HG02852 (cell line): Measurements from ENCODE around the gene CRISPLD2.

Source experiments
- ATAC-seq: cut with Tn5 transposase; IDR thresholded peaks from one replicate; pipeline ENCODE4 v1.9.1; 2021; ENCODE audit warnings: mild to moderate bottlenecking, moderate library complexity; ENCODE audit not compliant: unreplicated experiment

The CRISPLD2 gene

GRCh38 chr16:84899414-84899813 lies 79.6 kb downstream of the CRISPLD2 start:
- no peak for ATAC-seq

DNA sequence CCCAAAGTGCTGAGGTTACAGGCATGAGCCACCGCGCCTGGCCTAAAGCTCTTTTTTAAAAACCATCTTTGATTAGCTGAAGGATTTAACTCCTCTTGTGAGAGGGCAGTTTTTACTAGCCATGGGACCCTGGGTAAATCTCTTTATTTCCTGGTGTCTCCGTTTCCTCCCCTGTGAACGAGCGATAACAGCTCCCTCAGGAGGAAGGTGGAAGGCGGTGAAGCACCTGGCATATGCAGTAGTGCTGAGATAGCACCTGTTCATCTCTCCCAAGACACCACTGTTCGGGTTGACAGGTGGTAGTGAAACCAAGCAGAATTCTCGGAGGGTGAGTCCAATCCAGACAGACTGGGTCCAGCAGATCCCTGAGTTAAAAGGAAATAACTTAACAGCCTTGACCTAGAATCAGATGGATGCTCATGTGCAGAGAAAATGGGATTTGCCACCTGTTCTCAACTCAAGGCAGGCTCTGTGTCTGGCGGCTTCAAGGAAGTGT lies 86.2 kb downstream of the CRISPLD2 start:
- no peak for ATAC-seq

DNA sequence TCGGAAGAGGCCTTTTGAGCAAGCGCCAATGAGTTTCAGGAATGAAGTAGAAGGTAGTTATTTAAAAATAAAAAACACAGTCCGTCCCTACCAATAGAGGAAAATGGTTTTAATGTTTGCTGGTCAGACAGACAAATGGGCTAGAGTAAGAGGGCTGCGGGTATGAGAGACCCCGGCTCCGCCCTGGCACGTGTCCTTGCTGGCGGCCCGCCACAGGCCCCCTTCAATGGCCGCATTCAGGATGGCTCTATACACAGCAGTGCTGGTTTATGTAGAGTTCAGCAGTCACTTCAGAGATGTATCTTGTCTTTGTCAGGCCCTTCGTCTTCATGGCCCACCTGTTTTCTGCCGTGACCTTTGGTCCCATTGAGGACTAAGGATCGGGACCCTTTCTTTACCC lies 87.3 kb downstream of the CRISPLD2 start:
- no peak for ATAC-seq

GRCh38 chr16:84907575-84907974 lies 87.8 kb downstream of the CRISPLD2 start:
- no peak for ATAC-seq

- no peak for ATAC-seq
Measured at GRCh38 chr16:84909476-84910085, 89.8 kb downstream of the CRISPLD2 start.

GRCh38 chr16:84911486-84912216 lies 91.9 kb downstream of the CRISPLD2 start:
- no peak for ATAC-seq

- ATAC-seq: no peak
Measured at GRCh38 chr16:84913315-84913714, 93.5 kb downstream of the CRISPLD2 start.

GRCh38 chr16:84914273-84914672 lies 94.5 kb downstream of the CRISPLD2 start:
- ATAC-seq: no peak

GRCh38 chr16:84916178-84916577 lies 96.4 kb downstream of the CRISPLD2 start:
- no peak for ATAC-seq

DNA sequence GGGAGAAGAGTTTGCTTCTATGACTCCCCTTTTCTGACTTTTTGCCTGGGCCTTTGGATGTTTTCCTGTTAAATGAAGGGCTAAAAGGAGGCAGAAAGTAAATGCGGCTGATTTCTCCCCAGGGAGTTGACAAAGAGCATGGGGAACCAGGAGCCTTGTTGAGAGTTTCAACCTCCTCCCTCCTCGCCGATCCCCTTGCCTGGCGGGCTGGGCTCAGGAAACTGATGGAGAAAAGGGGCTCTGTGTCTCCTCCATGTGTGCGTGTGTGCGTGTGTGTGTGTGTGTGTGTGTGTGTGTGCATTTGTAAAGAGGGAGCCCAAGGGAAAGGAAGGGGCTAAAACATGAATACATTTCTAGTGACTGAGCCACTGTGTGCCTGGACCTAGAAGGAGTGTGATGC lies 97.1 kb downstream of the CRISPLD2 start:
- no peak for ATAC-seq

- no peak for ATAC-seq
Measured at GRCh38 chr16:84917492-84917891, 97.7 kb downstream of the CRISPLD2 start.

GRCh38 chr16:84918006-84918909 lies 98.5 kb downstream of the CRISPLD2 start:
- no peak for ATAC-seq

- no peak for ATAC-seq
Measured at GRCh38 chr16:84919269-84919668, 99.5 kb downstream of the CRISPLD2 start.

DNA sequence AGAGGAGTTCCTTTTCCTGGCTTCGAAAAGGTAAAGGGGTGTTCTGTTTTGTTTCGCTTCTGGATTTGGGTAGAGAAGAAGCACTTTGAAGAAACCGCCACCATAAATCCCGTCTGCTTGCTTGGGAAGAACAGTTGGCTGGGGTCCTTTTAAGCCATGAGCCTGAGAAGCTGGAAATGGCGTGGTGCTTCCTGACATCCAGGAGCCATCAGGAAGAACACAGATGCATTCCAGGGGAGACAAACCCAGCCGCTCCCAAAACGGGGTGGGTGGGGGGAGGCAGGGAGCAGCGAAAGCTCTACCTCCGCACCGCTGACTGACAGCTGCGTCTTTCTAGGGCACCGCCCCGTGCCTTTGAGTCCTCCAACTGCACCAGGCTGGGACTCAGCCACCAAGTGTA lies 99.9 kb downstream of the CRISPLD2 start:
- ATAC-seq: no peak

DNA sequence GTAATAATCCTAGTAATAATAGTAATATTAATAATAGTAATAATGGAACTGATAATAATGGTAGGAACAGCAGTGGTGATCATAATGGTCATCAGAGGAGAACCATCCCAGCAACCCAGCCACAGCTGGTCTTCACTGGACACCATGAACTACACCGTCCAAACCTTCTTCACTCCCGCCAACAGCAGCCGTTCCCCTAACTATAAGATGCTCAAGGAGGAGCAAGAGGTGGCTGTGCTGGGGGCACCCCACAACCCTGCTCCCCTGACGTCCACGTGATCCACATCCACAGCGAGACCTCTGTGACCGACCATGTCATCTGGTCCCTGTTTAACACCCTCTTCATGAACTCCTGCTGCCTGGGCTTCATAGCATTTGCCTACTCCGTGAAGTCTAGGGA lies 100.5 kb downstream of the CRISPLD2 start:
- no peak for ATAC-seq

- no peak for ATAC-seq
Measured at GRCh38 chr16:84922351-84923120, 102.8 kb downstream of the CRISPLD2 start.

- ATAC-seq: no peak
Measured at GRCh38 chr16:84924331-84925091, 104.7 kb downstream of the CRISPLD2 start.

DNA sequence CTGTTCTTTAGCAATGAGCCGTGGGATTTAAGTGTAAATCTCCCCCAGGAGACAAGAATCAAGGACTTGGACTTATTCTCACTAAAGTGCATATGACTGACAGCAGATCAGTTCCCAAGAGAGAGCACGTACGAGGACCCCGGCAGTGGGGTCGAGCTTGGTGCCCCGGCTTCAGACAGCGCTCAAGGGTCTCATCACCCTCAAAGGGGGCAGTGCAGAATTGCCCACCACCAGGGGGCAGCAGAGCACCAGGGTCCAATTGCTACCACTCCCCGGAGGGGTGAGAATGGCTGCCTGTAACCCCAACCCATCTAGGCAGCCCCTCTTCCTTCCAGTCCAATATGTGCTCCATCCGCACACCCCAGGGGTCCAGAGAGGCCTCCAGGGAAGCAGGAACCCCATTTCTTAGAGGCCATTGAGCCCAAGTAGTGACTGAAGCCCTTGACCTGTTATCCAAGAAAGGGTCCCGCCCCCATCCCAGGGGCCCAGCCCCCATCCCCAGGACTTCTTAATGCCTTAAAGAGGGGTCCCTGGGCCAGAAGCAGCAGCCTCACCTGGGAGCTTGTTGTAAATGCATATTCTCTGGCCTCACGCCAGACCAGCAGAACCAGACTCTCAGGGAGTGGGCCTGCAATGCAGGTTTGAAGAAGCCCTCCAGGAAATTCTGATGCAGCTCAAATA lies 105.4 kb downstream of the CRISPLD2 start:
- no peak for ATAC-seq

- ATAC-seq: no peak
Measured at GRCh38 chr16:84925773-84926372, 106.1 kb downstream of the CRISPLD2 start.
